ENCODE data around the gene KCNMA1.

KCNMA1 gene

DNA sequence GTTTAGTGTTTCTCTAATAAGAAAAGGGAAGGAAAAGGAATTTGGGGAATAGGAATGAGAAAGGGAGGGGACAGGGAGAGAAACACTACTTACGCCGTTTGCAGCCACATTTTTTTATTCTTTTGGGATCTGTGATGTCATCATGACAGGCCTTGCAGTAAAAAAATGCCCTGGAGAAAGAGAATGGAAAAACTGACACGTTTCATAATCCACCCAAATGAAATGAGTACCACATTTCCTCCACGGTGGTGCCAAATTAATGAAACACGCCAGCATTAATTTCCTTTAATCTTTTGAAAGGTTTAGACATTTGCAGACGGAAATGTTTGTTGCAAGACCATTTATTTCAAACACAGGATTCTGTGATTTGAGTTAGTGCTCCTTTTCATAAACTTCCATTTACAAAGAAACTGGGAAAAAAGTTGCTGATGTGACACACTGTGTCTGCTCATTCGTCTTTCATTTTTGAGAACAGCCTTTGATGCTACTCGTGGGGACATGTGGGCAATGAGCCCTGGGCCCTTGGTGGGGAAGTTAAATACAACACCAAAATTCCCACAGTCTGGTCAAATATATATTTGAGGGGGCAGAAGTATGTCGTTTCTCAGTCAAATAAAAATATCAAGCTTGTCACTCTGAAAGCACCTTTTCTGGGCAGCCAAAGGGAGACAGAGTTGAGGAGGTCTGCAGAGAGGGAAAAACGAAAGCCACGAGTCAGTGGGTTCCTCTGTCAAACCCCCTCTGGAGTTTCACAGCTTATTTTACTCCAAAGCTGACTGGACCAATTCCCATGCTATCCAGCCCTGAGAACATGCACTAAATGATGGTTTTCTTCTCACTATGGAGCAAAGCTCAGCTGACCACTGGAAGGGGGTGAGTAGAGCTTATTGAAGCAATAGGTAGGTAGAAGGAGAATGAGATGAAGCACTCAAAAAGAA, 625.5 kb downstream of the KCNMA1 start:
- DNase-seq (ENCODE audit: low read depth): peak; percentile 87

DNA sequence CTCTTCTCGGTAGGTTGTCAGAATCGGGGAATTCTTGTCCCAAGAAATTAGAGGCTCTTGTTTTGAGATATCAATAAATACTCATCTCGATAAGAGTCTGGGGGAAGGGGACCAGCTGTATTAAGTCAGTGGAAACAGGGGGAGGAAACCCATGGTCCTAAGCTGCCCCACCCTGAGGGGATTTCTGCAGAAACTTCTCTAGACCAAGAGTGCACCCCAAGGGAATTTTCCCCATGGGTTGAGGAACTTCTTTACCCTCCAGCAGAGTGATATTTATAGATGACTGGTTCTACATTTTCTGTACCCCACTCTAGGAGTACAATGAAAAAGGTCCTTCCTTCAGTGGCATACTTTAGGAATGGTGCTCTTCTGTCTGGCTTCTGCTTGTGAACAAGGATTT, 627.2 kb downstream of the KCNMA1 start:
- DNase-seq (ENCODE audit: low read depth): no peak

DNA sequence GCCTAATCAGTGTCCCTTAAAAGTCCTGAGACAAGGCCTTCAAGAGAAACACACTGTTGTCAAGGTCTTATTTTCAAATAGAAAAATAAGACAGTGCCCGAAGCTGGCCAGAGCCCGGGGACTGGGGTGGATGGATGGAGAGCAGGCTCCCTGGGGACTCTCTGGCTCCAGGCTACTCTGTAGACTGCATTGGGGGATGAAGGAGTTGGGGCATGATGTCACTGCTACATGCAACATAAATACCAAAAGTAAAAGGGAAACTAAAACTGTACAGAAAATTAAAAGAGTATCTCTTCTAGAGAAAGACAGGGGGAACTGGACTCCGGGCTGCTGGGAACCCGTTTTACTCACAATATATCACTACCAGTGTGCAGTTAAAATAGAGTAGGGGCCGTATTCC, 629.8 kb downstream of the KCNMA1 start:
- DNase-seq (ENCODE audit: low read depth): no peak

DNA sequence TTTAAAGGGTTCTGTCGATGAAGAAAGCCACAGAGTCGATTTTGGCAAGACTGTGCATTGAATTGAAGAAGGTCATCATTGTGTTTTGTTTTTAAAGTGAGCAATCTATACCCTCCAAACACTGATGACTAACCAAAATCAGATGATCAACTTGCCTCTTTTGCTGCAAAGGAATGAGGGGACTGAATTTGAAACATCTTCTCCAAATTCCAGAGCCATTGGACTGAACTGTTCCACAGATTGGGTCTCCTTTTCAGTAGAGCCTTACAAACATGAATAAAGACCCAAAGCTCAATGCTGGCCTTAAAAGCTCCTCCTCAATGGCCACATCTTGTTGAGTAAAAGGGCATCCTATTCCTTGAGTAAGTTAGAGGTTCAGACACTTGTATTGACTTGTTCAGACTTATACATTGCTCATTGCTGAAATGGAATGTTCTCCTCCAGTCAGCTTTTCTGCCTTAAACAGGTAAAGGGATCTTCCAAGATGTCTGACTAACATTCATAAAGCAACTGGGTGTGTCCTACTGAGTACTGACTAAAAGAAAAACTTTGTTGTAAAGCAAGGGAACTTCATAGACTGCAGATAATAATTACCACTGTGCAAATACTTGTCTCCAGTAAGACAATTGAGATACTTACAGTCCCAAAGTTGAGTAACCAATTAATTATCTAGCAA, 630.6 kb downstream of the KCNMA1 start:
- no peak for DNase-seq (ENCODE audit: low read depth)

DNA sequence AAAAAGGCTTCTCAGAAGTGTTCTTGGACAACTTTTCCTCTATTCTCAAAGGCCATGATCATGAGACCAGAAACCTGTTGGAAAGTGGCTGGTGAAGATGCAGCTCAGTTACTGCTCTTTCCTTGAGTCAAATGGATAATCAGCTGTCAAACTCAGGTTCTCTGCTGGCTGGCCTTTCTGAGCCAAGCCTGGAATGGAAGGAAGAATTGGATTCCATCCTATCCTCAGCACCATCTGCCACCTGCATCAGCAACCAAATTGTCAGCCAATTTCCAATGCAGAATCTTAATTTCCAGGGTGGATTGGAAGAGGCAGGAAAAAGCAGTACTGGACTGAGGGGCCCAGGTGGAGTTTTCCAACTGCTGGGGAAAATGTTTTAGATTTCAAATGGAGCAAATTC, 631.7 kb downstream of the KCNMA1 start:
- no peak for DNase-seq (ENCODE audit: low read depth)

DNA sequence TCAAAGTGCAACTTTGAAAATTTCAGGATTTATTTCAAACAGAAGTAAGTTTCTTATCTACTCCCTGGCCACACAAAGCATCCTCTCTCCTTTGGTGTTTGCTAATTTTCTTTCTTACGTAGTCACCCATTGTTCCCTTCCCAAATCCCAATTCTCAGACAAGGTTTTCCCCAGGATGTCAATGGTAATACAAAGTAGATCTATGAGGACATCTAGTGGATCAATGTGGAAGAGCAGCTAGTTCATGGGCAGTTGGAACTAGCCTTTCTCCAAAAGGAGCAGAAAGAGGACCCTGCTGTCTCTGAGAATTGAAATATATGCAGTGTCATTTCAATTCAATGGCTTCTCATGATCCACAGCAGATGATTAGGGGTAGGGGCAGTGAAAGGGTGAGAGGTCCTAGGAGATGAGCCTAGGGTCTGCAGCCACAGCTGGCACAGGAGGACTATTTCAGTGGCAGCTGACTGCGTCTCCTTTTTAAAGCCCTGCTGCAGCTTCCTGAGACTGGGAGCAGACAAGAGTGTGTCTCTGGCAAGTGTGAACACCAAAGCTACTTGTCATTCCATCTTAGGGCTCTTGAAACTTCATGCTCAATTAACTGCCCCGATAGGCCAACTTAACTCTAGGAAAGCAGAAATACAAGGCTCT, 632.6 kb downstream of the KCNMA1 start:
- DNase-seq (ENCODE audit: low read depth): no peak

DNA sequence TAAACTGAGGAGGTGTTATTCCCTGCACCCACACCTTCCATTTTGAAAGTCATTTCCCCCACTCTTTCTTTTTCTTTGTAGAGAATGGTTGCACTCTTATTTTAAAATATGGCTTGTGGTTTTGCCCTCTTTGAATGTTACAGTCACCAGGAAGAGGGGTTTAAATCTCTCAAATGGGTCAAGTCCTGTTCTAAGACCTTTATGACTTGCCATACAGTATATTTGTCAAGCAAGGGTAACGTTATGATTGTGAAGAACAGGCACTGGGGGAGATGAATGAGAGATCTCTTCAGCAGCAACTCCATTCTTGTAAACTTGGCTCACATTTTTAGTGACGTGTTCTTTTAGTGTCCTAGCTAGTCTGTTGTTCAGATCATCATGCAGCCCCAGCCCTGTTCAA, 634.7 kb downstream of the KCNMA1 start:
- DNase-seq (ENCODE audit: low read depth): no peak

DNA sequence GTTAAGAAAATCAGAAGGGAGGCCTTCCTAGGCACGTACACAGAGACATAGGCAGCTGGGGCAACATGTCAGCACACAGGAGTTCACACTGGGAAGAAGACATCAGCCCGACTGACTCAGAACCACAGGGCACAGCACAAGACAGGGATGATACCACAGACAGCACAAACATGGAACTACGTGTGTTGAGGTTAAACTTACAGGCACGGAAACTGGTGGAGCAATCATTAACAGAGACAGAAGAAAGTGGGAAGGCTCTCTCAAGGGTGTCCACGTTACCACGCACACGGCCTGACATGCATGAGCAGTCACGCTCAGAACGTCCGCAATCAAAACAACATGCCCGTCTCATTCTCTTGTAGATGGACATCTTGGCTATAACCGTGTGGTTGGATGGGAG, 636.4 kb downstream of the KCNMA1 start:
- DNase-seq (ENCODE audit: low read depth): no peak

DNA sequence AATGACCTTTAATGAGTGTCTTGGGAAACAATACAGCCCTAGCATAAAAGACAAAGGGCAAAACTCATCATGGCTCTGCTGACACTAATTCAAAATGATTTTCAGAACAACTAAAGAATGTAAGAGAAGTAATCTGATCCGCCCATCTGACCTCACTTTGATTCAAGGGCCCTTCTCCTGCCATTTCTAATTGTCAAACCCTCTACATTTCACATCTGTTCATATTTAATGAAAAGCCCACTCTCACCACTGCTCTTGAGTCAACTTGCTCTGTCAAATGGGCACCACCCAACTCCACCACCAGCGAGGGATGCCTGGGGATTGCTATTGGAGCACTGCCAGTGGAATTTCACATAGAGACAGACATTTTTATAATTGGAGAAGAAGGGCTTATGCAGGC, 639.2 kb downstream of the KCNMA1 start:
- no peak for DNase-seq (ENCODE audit: low read depth)

DNA sequence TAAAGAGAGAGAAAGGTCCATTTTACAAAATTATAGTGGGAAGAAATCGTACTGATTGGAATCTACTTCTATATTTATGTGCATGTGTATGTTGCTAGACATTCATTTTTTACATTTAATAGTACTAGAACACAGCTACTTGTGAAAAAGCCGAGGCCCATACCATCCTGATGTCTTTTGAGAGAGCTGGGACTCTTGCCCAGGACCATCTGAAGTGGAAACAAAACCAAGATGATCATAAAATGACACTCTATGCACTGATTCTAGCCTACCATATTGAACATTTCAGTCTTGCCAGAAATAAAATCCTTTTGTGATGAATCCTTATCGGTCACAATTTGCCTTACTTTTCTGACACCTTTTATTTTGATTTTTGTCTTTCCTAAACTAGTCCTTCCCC, 640.0 kb downstream of the KCNMA1 start:
- DNase-seq (ENCODE audit: low read depth): no peak

DNA sequence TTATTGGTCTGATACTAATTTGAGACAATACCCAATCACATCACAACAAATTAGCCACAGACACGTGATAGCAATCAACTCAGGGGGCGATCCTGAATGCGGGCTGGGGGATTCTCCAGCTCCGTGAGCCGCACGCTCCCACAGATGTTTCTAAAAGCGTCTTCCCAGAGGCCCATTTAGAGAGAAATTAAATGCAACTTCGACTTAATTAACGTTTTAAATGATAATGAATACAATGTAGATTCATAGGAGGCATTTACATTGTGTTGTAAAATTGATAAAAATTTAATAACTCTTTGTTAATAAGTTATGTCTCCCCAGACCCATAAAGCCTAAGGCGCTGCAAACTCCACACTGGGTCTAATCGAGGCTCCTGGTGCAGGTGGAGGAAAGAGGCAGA, 642.6 kb downstream of the KCNMA1 start:
- DNase-seq (ENCODE audit: low read depth): no peak

DNA sequence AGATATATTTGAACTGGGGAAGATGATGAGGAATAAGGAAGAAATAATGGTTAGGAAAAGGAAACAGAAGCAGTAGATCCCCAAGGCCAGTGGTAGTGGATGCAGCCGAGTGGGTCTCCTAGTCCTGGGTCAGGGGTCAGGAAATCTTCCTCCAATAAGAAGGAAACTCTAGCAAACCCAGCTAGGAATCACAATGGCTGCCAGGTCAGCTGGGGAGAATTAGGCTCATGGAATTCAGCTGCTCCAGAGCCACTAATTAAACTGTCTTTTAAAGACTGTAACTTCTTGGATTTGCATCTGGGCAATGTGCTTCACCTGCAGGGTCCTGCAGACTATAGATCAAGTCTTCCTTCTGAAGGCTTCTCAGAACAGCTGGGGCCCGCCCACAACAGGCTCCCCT, 644.4 kb downstream of the KCNMA1 start:
- DNase-seq (ENCODE audit: low read depth): no peak

DNA sequence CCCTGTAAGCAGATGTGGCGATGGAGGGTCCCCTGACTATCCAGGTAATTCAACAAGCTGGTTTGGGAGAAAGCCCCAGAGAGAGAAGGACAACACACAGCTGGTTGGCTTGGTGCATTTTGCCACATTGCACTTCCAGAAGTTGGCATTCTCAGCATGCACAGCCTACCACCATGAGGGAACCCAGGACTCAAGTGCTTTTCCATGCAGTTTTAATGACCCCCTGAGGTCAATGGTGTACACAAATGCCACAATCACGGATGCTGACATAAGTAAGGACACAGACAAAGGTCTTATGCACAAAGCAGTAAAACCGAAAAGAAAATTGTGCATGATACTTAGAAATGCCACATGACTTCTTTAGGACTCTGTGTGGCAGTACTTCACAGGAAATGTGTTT, 645.1 kb downstream of the KCNMA1 start:
- DNase-seq (ENCODE audit: low read depth): no peak

DNA sequence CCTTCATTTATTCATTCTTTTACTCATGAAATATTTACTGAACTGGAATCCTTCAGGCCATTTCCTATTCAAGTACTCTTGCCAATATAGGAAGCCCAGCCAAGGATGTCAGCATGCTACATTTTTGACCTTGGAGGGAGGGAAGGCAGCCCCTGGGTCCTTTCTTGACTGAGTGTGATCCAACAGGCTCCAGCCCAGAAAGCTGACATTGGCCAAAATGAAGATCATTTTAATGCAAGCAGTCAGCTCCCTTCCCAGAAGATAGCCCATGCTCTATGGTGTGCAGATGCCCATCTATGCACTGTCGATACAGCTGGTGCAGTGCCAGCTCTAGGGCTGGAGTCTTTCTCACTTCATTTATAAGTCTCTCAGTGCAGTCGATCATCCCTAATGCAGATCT, 646.0 kb downstream of the KCNMA1 start:
- DNase-seq (ENCODE audit: low read depth): no peak

DNA sequence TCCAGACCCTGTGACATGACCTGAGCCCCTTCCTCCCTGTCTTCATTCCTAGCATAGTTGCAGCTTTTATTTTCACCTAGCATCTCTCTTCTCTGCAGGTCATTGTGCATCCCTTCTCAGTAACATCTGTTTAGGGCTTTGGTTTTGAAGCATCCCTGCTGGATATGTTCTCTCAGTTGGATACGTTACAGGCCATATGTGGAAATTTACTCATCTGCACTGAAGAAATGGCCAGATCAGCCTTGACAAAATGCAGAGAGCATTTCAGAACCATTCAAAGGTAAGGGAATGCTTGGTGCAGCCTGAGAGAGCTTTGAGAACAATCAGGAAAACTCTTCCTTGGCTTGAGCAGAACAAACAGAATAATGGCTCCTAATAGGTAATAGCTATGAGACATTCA, 647.0 kb downstream of the KCNMA1 start:
- DNase-seq (ENCODE audit: low read depth): no peak

DNA sequence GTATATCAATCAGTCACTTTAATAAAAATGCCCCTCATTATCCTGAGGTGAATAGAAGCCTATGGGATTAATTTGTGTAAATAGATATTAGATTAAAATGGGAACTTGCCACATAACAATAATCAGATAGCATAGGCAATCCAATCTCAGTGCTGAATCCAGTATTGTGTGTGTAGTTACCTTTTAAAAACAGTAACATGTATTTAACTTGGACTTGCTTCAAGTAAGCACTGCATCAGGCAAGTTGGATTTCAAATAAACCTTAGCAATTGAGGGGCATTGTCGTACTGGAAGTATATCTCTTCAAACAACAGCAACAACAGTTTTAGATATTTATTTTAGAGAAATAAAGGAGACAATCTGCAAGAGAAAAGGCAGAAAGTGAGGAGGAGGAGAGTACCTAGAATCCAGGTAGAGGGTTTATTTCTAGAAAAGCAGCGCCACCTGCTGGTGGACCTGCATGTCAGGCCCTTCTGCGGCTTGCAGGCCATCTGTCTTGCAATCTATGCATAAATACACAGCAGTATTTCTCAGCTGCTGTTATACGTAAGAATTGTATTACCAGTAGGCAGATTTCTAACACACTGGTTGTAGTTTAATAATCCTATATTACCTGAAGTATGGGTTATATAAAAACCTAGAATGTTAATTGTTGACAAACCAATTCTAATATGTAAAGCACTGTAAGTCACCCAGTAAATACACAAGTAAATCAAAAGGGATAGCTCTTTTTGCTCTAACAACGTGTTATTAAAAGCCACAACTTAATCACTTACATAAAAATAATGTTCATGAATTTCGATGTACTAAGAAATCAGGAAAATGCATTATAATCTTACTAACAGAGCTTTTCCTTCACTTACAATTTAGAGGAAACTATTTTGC, 652.8 kb downstream of the KCNMA1 start:
- peak; percentile 39 for DNase-seq (ENCODE audit: low read depth)

DNA sequence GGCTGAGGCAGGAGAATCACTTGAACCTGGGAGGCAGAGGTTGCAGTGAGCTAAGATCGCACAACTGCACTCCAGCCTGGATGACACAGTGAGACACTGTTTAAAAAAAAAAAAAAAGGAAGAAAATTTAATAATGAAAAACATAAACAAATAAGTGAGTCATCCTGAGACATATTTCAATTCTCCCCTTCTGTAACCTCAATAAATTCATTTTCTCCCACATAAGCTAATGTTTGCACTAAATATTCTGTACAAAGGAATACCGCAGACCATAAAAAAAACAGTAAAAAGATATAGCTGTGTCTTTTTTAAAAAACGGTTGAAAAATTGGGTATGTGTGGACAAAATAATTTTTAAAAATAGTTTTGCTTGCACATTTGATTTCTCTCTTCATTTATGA, 654.0 kb downstream of the KCNMA1 start:
- DNase-seq (ENCODE audit: low read depth): no peak

DNA sequence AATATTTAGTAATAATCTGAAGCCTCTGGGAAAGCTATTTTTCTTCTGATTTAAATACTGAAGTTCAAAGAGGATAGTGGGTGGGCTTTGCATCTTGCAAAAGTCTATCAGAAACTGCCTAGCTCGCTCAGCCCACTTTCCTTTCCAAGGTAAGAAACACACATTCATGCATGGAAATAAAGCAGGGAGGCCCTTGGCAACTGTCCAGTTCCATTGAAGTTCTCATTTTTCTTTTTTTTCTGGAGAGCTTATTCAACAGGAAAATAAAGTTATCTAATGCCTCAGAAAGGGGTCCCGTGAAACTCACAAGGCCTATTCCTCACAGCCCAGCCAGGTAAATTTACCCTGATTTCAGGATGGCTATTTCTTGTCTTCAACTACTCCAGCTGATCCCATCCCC, 654.9 kb downstream of the KCNMA1 start:
- DNase-seq (ENCODE audit: low read depth): no peak

DNA sequence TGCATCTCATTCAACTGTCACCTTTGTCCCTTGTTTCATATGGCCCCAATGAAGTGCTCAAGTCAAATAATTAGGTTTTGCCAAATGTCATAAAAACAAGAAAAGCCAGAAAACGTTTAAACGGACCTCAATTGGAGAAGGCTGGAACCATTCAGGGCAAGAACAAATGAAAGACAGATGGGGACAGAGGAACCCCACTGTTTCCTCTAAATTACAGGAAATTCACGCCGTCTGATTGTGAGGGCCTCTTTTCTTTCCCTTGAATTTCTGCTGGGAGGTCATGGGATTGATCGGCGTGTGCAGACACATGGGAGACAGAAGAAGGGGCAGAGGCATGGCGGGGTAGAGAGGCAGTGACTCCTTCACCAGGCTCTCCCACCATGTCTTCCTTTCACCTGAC, 656.4 kb downstream of the KCNMA1 start:
- no peak for DNase-seq (ENCODE audit: low read depth)

DNA sequence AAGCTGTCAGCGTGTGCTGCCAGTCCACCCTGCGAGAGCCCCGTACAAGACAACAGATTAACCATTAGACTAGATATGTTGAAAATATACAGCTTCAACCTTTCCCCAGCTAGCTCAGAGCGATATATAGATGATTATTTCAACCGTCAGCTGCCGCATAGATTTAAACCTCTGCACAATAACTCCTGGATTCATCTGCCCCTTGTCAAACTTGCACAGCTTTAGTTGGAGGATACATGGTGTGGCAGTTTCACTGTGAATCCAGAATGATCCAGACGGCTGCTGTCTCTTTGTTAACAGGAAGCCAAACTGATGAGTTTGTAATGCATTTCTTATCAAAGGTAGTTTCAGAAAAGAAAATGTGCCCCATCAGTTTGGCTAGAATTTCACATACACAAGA, 659.7 kb downstream of the KCNMA1 start:
- no peak for DNase-seq (ENCODE audit: low read depth)

DNA sequence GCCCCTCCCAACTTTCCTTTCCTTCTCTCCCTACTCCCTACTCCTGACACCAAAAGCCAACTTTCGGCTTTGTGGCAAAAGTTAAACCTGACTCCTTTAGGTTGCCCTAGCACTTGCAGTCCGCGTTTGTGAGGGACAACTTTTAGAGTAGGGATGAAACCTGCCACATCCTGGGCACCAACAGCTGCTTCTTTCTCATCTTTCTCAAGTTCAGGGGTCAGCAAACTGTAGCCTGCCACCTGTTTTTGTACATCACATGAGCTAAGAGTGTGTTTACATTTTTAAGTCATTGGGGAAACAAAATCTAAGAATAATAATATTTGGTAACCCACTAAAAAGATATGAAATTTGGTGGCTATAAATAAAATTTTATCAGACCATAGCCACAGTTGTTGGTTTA, 660.6 kb downstream of the KCNMA1 start:
- DNase-seq (ENCODE audit: low read depth): no peak

DNA sequence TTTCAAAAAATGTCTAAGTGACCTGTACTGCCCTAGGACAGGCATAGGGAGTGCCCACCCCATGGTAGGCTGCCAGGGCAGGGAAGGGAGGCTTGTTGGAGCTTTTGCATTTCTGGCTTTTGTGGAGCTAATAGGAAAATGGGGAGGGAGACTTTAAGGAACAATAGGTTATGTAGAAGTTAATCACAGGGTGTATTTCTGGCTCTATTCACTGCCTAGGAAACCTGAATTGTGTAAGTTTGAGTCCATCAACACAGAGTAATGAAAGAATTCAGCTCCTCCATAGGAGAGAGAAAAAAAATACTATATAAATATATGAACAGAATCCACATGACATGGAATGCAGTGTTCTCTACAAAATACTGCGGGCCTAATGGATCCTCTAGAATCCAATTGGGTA, 661.5 kb downstream of the KCNMA1 start:
- DNase-seq (ENCODE audit: low read depth): no peak
